CD8-positive, alpha-beta memory T cell (primary cell): ENCODE measurements around the gene ERCC6. TPM values are rescaled to one million over a fixed set of nuclear protein-coding genes. Genes with fewer than 3 reads are reported as not detected.

Source experiments
- CTCF ChIA-PET: fragments of 350-600 bp; sonication (Branson Sonifier 250); formaldehyde crosslinking; loops from one replicate; lab custom pipeline; 2021; ENCODE audit warnings: antibody characterized with exemption; lab: Charles Lee
- POLR2A ChIA-PET: fragments of 350-600 bp; sonication (Branson Sonifier 250); formaldehyde crosslinking; loops from one replicate; lab custom pipeline; 2021; ENCODE audit warnings: antibody characterized with exemption; lab: Charles Lee
- DNase-seq, 5 donors: peaks; one replicate each; pipeline versions ENCODE4 v3.0.0 to v3.0.0-alpha.2; 2020 to 2022; ENCODE audit warnings: mixed read lengths in 1 of 5
- H3K27ac ChIP-seq: one replicate; pipeline ENCODE4 v1.7.0; 2013; ENCODE audit warnings: low read depth, mild to moderate bottlenecking, low read length, moderate library complexity
- H3K27me3 ChIP-seq: 2 replicates; pipeline ENCODE4 v1.7.0; 2013; ENCODE audit warnings: low read length, mild to moderate bottlenecking; ENCODE audit not compliant: insufficient read depth, poor library complexity, severe bottlenecking
- H3K36me3 ChIP-seq: 2 replicates; pipeline ENCODE4 v1.7.0; 2013; ENCODE audit warnings: mild to moderate bottlenecking, low read length, moderate library complexity; ENCODE audit not compliant: insufficient read depth
- H3K4me1 ChIP-seq: 2 replicates; pipeline ENCODE4 v1.7.0; 2013; ENCODE audit warnings: mild to moderate bottlenecking, low read length, moderate library complexity; ENCODE audit not compliant: insufficient read depth
- H3K4me3 ChIP-seq: 2 replicates; pipeline ENCODE4 v1.7.0; 2013; ENCODE audit warnings: mild to moderate bottlenecking, low read length
- H3K9me3 ChIP-seq: 2 replicates; pipeline ENCODE4 v1.7.0; 2013; ENCODE audit warnings: mild to moderate bottlenecking, low read length
- H3K27ac Mint-ChIP-seq, 8 donors: one replicate each; pipeline ENCODE4 v1.8.0; 2020 to 2021; ENCODE audit warnings: mixed read lengths in 8 of 8, mild to moderate bottlenecking in 6 of 8, inconsistent platforms in 3 of 8, moderate library complexity in 3 of 8
- H3K27me3 Mint-ChIP-seq, 2 donors: one replicate each; pipeline ENCODE4 v1.8.0; 2020 to 2021; ENCODE audit warnings: mixed read lengths in 2 of 2, mild to moderate bottlenecking in 1 of 2, moderate library complexity in 1 of 2
- H3K36me3 Mint-ChIP-seq, 3 donors: one replicate each; pipeline ENCODE4 v1.8.0; 2020 to 2021; ENCODE audit warnings: mixed read lengths in 3 of 3, inconsistent platforms in 1 of 3, mild to moderate bottlenecking in 1 of 3
- H3K4me1 Mint-ChIP-seq, 3 donors: one replicate each; pipeline ENCODE4 v1.8.0; 2020 to 2021; ENCODE audit warnings: mixed read lengths in 3 of 3, inconsistent platforms in 1 of 3, mild to moderate bottlenecking in 1 of 3
- H3K4me3 Mint-ChIP-seq, 7 donors: one replicate each; pipeline ENCODE4 v1.8.0; 2020 to 2021; ENCODE audit warnings: mixed read lengths in 7 of 7, mild to moderate bottlenecking in 6 of 7, moderate library complexity in 4 of 7, inconsistent platforms in 2 of 7
- H3K9me3 Mint-ChIP-seq, 5 donors: one replicate each; pipeline ENCODE4 v1.8.0; 2020 to 2022; ENCODE audit warnings: mixed read lengths in 5 of 5, mild to moderate bottlenecking in 3 of 5, moderate library complexity in 2 of 5, inconsistent platforms in 1 of 5
- polyA plus RNA-seq: library from polyadenylated mRNA; unstranded; fragments of 300-500 nt; fragmentation: Illumina TruSeq; gene quantifications from one replicate; pipeline ENCODE4 v1.2.3, GENCODE V29; 2021
- total RNA-seq, 2 experiments: library from RNA; stranded (reverse); gene quantifications; one replicate each; pipeline ENCODE4 v1.2.3, GENCODE V29; 2021

The ERCC6 gene
- total and polyA plus RNA-seq, 3 experiments from 2014 or later: 9.8 to 27.8 (median 27.0) TPM

GRCh38 chr10:49527850-49528249, 11.1 kb downstream of the ERCC6 start:
- no peaks in the 10 kb centered on the region for H3K9me3 ChIP-seq
- H3K36me3 ChIP-seq: peaks cover 33% of the 10 kb centered on the region
- Mint-ChIP-seq H3K4me3 (no peak overlapping the region), H3K36me3 (peaks cover 29 to 91% (median 39%) of the 10 kb centered on the region in 3 donors), H3K4me1 (peaks cover 19 to 30% (median 21%) of the 10 kb centered on the region in 3 donors), H3K9me3 (no peaks in the 10 kb centered on the region), H3K27me3 (peaks cover 0 to 1% of the 10 kb centered on the region in 2 donors), H3K27ac (no peak overlapping the region)
- no peak for DNase-seq
- no peaks in the 10 kb centered on the region for H3K27me3 ChIP-seq
- ChIA-PET CTCF (interaction anchor here (1.2 to 1.4 kb wide), 2 partner anchors 11 to 16 kb away, joined by 3 to 6 read pairs; partner anchors contain the start of gene ERCC6), POLR2A (no interaction called here)
- H3K27ac ChIP-seq: no peak overlapping the region
- H3K4me3 ChIP-seq: no peak overlapping the region
- H3K4me1 ChIP-seq: no peaks in the 10 kb centered on the region

- DNase-seq: no peak
- POLR2A ChIA-PET: no interaction called here
- Mint-ChIP-seq H3K27me3 (peaks cover 0 to 1% of the 10 kb centered on the region in 2 donors), H3K27ac (peak overlapping the region in 2 of 8 donors; percentile 27 to 62), H3K9me3 (no peaks in the 10 kb centered on the region), H3K4me3 (no peak overlapping the region), H3K36me3 (peaks cover 26 to 88% (median 39%) of the 10 kb centered on the region in 3 donors), H3K4me1 (peaks cover 14 to 24% (median 21%) of the 10 kb centered on the region in 3 donors)
- Histone ChIP-seq H3K9me3 (no peaks in the 10 kb centered on the region), H3K4me3 (no peak overlapping the region), H3K27me3 (no peaks in the 10 kb centered on the region), H3K36me3 (peaks cover 30% of the 10 kb centered on the region), H3K27ac (no peak overlapping the region), H3K4me1 (no peaks in the 10 kb centered on the region)
- CTCF ChIA-PET: interaction anchor here (1.2 to 3.0 kb wide), 3 partner anchors 12 to 119 kb away, joined by 3 to 14 read pairs (median 6); partner anchors contain the start of gene ERCC6
These were observed 11.9 kb downstream of the ERCC6 start for GRCh38 chr10:49527061-49527460.

GRCh38 chr10:49526619-49527018, 12.3 kb downstream of the ERCC6 start:
- no peaks in the 10 kb centered on the region for H3K9me3 Mint-ChIP-seq
- peak overlapping the region in 2 of 8 donors; percentile 27 to 62 for H3K27ac Mint-ChIP-seq
- no peaks in the 10 kb centered on the region for H3K4me1 ChIP-seq
- CTCF ChIA-PET: interaction anchor here (1.2 to 3.0 kb wide), 4 partner anchors 12 to 119 kb away, joined by 3 to 14 read pairs (median 4); partner anchors contain the start of gene ERCC6
- H3K4me3 Mint-ChIP-seq: no peak overlapping the region
- H3K4me3 ChIP-seq: no peak overlapping the region
- H3K9me3 ChIP-seq: no peaks in the 10 kb centered on the region
- H3K27ac ChIP-seq: no peak overlapping the region
- DNase-seq: no peak
- H3K27me3 Mint-ChIP-seq: peaks cover 0 to 1% of the 10 kb centered on the region in 2 donors
- H3K27me3 ChIP-seq: no peaks in the 10 kb centered on the region
- H3K36me3 ChIP-seq: peaks cover 27% of the 10 kb centered on the region
- POLR2A ChIA-PET: no interaction called here
- H3K36me3 Mint-ChIP-seq: peaks cover 22 to 88% (median 36%) of the 10 kb centered on the region in 3 donors
- H3K4me1 Mint-ChIP-seq: peaks cover 11 to 21% (median 21%) of the 10 kb centered on the region in 3 donors

GRCh38 chr10:49524496-49524895, 14.4 kb downstream of the ERCC6 start:
- no peaks in the 10 kb centered on the region for H3K27me3 ChIP-seq
- H3K36me3 ChIP-seq: peaks cover 23% of the 10 kb centered on the region
- Mint-ChIP-seq H3K27me3 (peaks cover 0 to 1% of the 10 kb centered on the region in 2 donors), H3K36me3 (peaks cover 23 to 93% (median 33%) of the 10 kb centered on the region in 3 donors), H3K9me3 (no peaks in the 10 kb centered on the region), H3K4me3 (no peak overlapping the region), H3K27ac (no peak overlapping the region), H3K4me1 (peaks cover 8 to 13% (median 13%) of the 10 kb centered on the region in 3 donors)
- CTCF ChIA-PET: interaction anchor here (1.1 to 3.0 kb wide), 3 partner anchors 14 to 117 kb away, joined by 3 to 14 read pairs (median 10); no protein-coding TSS in a partner anchor
- H3K4me1 ChIP-seq: no peaks in the 10 kb centered on the region
- no peaks in the 10 kb centered on the region for H3K9me3 ChIP-seq
- H3K4me3 ChIP-seq: no peak overlapping the region
- no peak overlapping the region for H3K27ac ChIP-seq
- no peak for DNase-seq
- POLR2A ChIA-PET: no interaction called here

DNA sequence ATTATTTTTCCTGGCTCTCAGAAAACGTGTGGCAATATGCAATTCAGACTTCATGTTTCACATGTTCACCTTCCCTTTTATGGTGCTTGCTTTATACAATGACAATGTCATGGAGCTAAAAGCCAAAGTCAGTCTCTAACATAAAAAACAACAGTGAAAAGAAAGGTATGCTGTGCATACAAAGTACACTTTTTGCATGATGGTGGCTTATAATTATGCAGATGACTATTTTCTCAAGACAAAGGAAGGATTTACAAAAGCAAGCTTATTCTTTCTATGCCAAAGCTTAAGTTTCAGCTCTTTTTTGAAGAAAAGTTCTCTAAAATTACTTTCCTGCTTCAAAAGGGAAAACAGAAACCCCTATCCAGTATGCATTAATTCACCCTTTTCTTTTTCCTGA, 15.6 kb downstream of the ERCC6 start:
- Histone ChIP-seq H3K4me3 (no peak overlapping the region), H3K9me3 (no peaks in the 10 kb centered on the region), H3K4me1 (no peaks in the 10 kb centered on the region), H3K36me3 (peaks cover 16% of the 10 kb centered on the region), H3K27me3 (no peaks in the 10 kb centered on the region), H3K27ac (no peak overlapping the region)
- CTCF ChIA-PET: interaction anchor here (1.6 to 3.7 kb wide), 2 partner anchors 11 to 116 kb away, joined by 10 to 14 read pairs; no protein-coding TSS in a partner anchor
- Mint-ChIP-seq H3K4me3 (no peak overlapping the region), H3K27me3 (peaks cover 0 to 1% of the 10 kb centered on the region in 2 donors), H3K4me1 (peaks cover 6 to 9% (median 9%) of the 10 kb centered on the region in 3 donors), H3K27ac (peak overlapping the region in 2 of 8 donors; percentile 2 to 8), H3K9me3 (no peaks in the 10 kb centered on the region), H3K36me3 (peaks cover 23 to 90% (median 29%) of the 10 kb centered on the region in 3 donors)
- DNase-seq: no peak
- POLR2A ChIA-PET: no interaction called here

DNA sequence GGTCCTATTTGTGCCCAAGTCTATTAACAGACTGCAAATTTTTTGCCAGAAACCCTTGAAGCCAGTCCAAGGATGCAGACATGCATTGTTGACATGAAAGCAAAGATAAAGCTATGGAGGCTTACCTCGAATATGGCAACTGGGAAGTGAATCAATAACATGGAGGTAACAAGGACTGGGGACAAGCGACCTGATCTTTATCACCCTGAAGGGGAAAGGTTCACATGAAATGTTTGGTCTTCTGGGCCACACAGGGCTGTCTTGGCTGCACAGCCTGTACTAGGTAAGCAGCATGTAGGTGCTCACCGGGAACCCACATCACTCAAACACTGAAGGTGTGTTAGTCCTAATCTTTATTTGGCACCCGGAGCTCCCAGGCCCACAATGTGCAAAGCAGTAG, 17.9 kb downstream of the ERCC6 start:
- no peaks in the 10 kb centered on the region for H3K9me3 Mint-ChIP-seq
- CTCF ChIA-PET: interaction anchor here (1.8 to 3.7 kb wide), 2 partner anchors 8 to 114 kb away, joined by 6 to 14 read pairs; no protein-coding TSS in a partner anchor

GRCh38 chr10:49520122-49520775, 18.7 kb downstream of the ERCC6 start:
- POLR2A ChIA-PET: no interaction called here
- no peaks in the 10 kb centered on the region for H3K4me1 ChIP-seq
- CTCF ChIA-PET: interaction anchor here (1.4 to 4.3 kb wide), 4 partner anchors 7 to 112 kb away, joined by 3 to 45 read pairs (median 14); no protein-coding TSS in a partner anchor
- no peak overlapping the region for H3K27ac ChIP-seq
- no peaks in the 10 kb centered on the region for H3K27me3 ChIP-seq
- Mint-ChIP-seq H3K27me3 (peaks cover 0 to 1% of the 10 kb centered on the region in 2 donors), H3K9me3 (no peaks in the 10 kb centered on the region), H3K27ac (peak overlapping the region in 1 of 8 donors; percentile 77), H3K36me3 (peaks cover 12 to 87% (median 16%) of the 10 kb centered on the region in 3 donors), H3K4me1 (peaks cover 6 to 9% (median 8%) of the 10 kb centered on the region in 3 donors), H3K4me3 (no peak overlapping the region)
- DNase-seq: no peak
- H3K36me3 ChIP-seq: peaks cover 20% of the 10 kb centered on the region
- H3K4me3 ChIP-seq: no peak overlapping the region
- no peaks in the 10 kb centered on the region for H3K9me3 ChIP-seq

More for the DNA sequence above, 17.9 kb downstream of the ERCC6 start:
- no peak for DNase-seq
- Histone ChIP-seq H3K9me3 (no peaks in the 10 kb centered on the region), H3K4me1 (no peaks in the 10 kb centered on the region), H3K36me3 (peaks cover 20% of the 10 kb centered on the region), H3K4me3 (no peak overlapping the region), H3K27me3 (no peaks in the 10 kb centered on the region), H3K27ac (no peak overlapping the region)
- peaks cover 0 to 1% of the 10 kb centered on the region in 2 donors for H3K27me3 Mint-ChIP-seq
- no peak overlapping the region for H3K4me3 Mint-ChIP-seq
- peaks cover 6 to 9% (median 8%) of the 10 kb centered on the region in 3 donors for H3K4me1 Mint-ChIP-seq
- H3K36me3 Mint-ChIP-seq: peaks cover 16 to 86% (median 18%) of the 10 kb centered on the region in 3 donors
- POLR2A ChIA-PET: no interaction called here
- H3K27ac Mint-ChIP-seq: no peak overlapping the region

DNA sequence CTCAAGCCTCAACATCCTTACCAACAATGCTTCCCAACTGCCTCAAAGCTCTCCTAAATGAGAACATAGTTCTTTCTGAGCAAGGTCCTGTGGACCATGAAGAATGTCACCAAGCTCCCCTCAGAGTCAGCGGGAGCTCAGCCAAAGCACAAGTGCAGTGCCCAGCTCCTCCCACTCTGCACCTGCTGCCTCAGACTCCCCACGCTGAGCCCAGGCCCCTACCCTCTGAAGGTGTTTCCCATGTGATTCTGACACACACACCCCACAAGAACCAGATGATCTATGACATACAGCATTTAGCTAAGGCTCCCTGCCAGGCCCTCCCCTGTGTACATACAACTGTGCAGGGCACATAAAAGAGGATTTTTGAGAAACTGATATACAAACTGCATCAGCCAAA, 19.2 kb downstream of the ERCC6 start:
- ChIA-PET POLR2A (no interaction called here), CTCF (interaction anchor here (0.7 to 4.3 kb wide), 7 partner anchors 9 to 1156 kb away, joined by 3 to 45 read pairs (median 3); no protein-coding TSS in a partner anchor)
- Mint-ChIP-seq H3K4me3 (no peak overlapping the region), H3K27ac (peak overlapping the region in 1 of 8 donors; percentile 33), H3K9me3 (no peaks in the 10 kb centered on the region), H3K4me1 (peaks cover 6 to 9% (median 8%) of the 10 kb centered on the region in 3 donors), H3K36me3 (peaks cover 13 to 85% (median 16%) of the 10 kb centered on the region in 3 donors), H3K27me3 (peaks cover 0 to 1% of the 10 kb centered on the region in 2 donors)
- H3K36me3 ChIP-seq: peaks cover 20% of the 10 kb centered on the region
- no peaks in the 10 kb centered on the region for H3K9me3 ChIP-seq
- H3K4me3 ChIP-seq: no peak overlapping the region
- H3K27ac ChIP-seq: no peak overlapping the region
- H3K4me1 ChIP-seq: no peaks in the 10 kb centered on the region
- no peaks in the 10 kb centered on the region for H3K27me3 ChIP-seq
- DNase-seq: no peak
